ENCODE data around the gene KRTAP26-1. TPM values are rescaled to one million over a fixed set of nuclear protein-coding genes. Genes with fewer than 3 reads are reported as not detected.

The KRTAP26-1 gene
- total and polyA plus RNA-seq, 2 of the 4 experiments (the other 2 are of a cell fraction): not detected

DNA sequence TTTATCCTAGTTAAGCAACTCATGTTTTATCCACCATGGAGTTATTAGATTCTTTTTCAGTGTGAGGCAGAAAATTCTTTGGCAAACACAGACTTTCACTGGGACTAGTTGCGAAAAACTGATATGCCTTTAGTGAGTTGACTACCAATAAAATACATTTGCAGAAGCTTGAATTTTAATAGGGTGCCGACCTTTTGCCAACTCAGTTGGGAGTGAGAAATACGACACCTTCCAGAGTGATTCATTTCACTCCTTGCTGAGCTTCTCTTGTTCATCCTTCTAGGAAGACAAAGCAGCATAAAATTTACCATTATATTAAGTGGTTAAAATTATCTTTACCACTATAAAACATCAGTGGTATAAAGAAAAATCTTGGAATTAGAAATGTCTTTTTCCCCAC, 29.5 kb upstream of the KRTAP26-1 start:
- no peak overlapping the region for H4K5ac ChIP-seq (ENCODE audit: low read depth, low read length)
- intact Hi-C loops (cut with micrococcal nuclease) (no loop called here), dilution Hi-C loops (cut with HindIII; ENCODE audit: low sequenced_read_pairs, unreplicated experiment) (no loop called here), in situ Hi-C loops (cut with MboI; ENCODE audit: low sequenced_read_pairs) (no loop called here)
- H4K20me1 ChIP-seq (ENCODE audit: insufficient read depth, low read length): no peaks in the 10 kb centered on the region
- H3K9me1 ChIP-seq (ENCODE audit: insufficient read depth, low read length): no peaks in the 10 kb centered on the region
- H3K4me3 ChIP-seq (ENCODE audit: insufficient read depth, low read depth, low read length): no peak overlapping the region
- BruUV-seq (replicated peaks): no TSS peak
- no peak overlapping the region for H4K91ac ChIP-seq (ENCODE audit: insufficient read depth, low read depth, low read length)
- no peak overlapping the region for H3K18ac ChIP-seq (ENCODE audit: low read depth, low read length)
- no peaks in the 10 kb centered on the region for H3K79me1 ChIP-seq (ENCODE audit: low read depth in 1 of 2, low read length in 2 of 2)
- H3K4me1 ChIP-seq (ENCODE audit: control insufficient read depth, insufficient read depth, low read length): no peaks in the 10 kb centered on the region
- no peak overlapping the region for H4K8ac ChIP-seq (ENCODE audit: low read depth in 2 of 2, low read length in 2 of 2)
- H3K4ac ChIP-seq (ENCODE audit: low read depth, low read length): no peak overlapping the region
- H3K36me3 ChIP-seq (ENCODE audit: control insufficient read depth, insufficient read depth, low read length): no peaks in the 10 kb centered on the region
- WGBS, 2 experiments (ENCODE audit: extremely low coverage in 2 of 2, insufficient read length in 1 of 2): no CpG with 5 or more reads among the region's 3 CpGs
- no peak for DNase-seq
- H3K27me3 ChIP-seq (ENCODE audit: control insufficient read depth, insufficient read depth, low read length): no peaks in the 10 kb centered on the region
- no peak overlapping the region for H3K14ac ChIP-seq (replicated peaks; ENCODE audit: low read depth, low read length)
- no peak overlapping the region for H3K56ac ChIP-seq (ENCODE audit: extremely low read depth, insufficient read depth, low read length)
- TF ChIP-seq, protein P1, sequence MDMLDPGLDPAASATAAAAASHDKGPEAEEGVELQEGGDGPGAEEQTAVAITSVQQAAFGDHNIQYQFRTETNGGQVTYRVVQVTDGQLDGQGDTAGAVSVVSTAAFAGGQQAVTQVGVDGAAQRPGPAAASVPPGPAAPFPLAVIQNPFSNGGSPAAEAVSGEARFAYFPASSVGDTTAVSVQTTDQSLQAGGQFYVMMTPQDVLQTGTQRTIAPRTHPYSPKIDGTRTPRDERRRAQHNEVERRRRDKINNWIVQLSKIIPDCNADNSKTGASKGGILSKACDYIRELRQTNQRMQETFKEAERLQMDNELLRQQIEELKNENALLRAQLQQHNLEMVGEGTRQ (IDR thresholded peaks at IDR 0.05; ENCODE audit: low read depth, low read length): no peak
- TF ChIP-seq CHD1 (IDR thresholded peaks at IDR 0.05; ENCODE audit: low read depth, low read length): no peak
- TF ChIP-seq NFE2L2 (IDR thresholded peaks at IDR 0.05; ENCODE audit: low read depth, low read length): no peak
- H2AK5ac ChIP-seq (ENCODE audit: low read depth, low read length): no peak overlapping the region
- no peak overlapping the region for H2AFZ ChIP-seq (replicated peaks; ENCODE audit: low read length, poor library complexity)
- no peak overlapping the region for H2AK9ac ChIP-seq (replicated peaks; ENCODE audit: low read depth, low read length, poor library complexity)
- H2BK15ac ChIP-seq (ENCODE audit: low read depth, low read length): no peak overlapping the region
- no peak overlapping the region for H2BK5ac ChIP-seq (ENCODE audit: low read depth, low read length, poor library complexity, severe bottlenecking)
- ChIA-PET POLR2A (ENCODE audit: unreplicated experiment) (no interaction called here), CTCF (no interaction called here)
- no peak for ATAC-seq (ENCODE audit: low read depth)
- no peak overlapping the region for H2BK20ac ChIP-seq (ENCODE audit: low read depth, low read length)
- H3K27ac ChIP-seq (ENCODE audit: insufficient read depth, low read length): no peak overlapping the region
- no peak overlapping the region for H3K9ac ChIP-seq (ENCODE audit: low read depth, low read length)
- H3K4me2 ChIP-seq (ENCODE audit: low read depth, low read length): no peak overlapping the region
- peaks cover 8% of the 10 kb centered on the region; the same call in 1 of the 2 replicates for H3K9me3 ChIP-seq (ENCODE audit: control insufficient read depth, insufficient read depth, low read length)
- no peak overlapping the region for H3K23ac ChIP-seq (ENCODE audit: low read depth, low read length)
- H2BK120ac ChIP-seq (ENCODE audit: low read depth, low read length): no peak overlapping the region

Measured in IMR-90 (cell line).